ENCODE results near the gene LMF1. TPM values are rescaled to one million over a fixed set of nuclear protein-coding genes. Genes with fewer than 3 reads are reported as not detected.

Gene LMF1
- total and polyA plus RNA-seq, 2 of the 13 experiments (the other 11 are each of a cell fraction or from before 2014, with no cell fraction given): 6.8 to 8.5 TPM

GRCh38 chr16:890716-891352 lies 80.0 kb downstream of the LMF1 start (continued):
- TF ChIP-seq TCF12 (IDR thresholded peaks at IDR 0.05): no peak
- TF ChIP-seq TCF12 (CRISPR knock-in tag; IDR thresholded peaks at IDR 0.05): no peak

- FAIRE-seq: no peak
- Histone ChIP-seq H3K4me1 (ENCODE audit: insufficient read depth, low read length) (no peaks in the 10 kb centered on the region), H3K27ac (ENCODE audit: extremely low read length, insufficient read depth, low read length) (no peak overlapping the region), H3K9me3 (ENCODE audit: low read length) (no peaks in the 10 kb centered on the region), H3K4me2 (ENCODE audit: low read depth, low read length) (no peak overlapping the region), H3K9ac (ENCODE audit: insufficient read depth, low read depth, low read length) (no peak overlapping the region), H3K79me2 (ENCODE audit: insufficient read depth, low read length) (no peaks in the 10 kb centered on the region), H2AFZ (ENCODE audit: low read length) (no peak overlapping the region), H3K36me3 (replicated peaks in 1 of 2; ENCODE audit: control insufficient read depth in 1 of 2, insufficient read depth in 2 of 2, low read length in 2 of 2) (no peaks in the 10 kb centered on the region), H3K27me3 (ENCODE audit: control insufficient read depth in 1 of 2, insufficient read depth in 2 of 2, low read length in 2 of 2) (no peaks in the 10 kb centered on the region; a peak in 2 of 5 replicates), H4K20me1 (ENCODE audit: insufficient read depth, low read length) (0 out of 2 replicates have a peak, but pooled peaks cover 2% of the 10 kb centered on the region), H3K4me3 (replicated peaks in 1 of 3; ENCODE audit: insufficient read depth in 1 of 3, low read depth in 2 of 3, low read length in 3 of 3) (no peak overlapping the region)
- in situ Hi-C loops (cut with HindIII; ENCODE audit: extremely low pct_ligation_motif_present, low pct_unique_long_range_greater_than_20kb) (loop anchor here (10.0 kb wide), 1 partner anchor 55 kb away; no protein-coding TSS in a partner anchor), intact Hi-C loops (cut with micrococcal nuclease; ENCODE audit: unreplicated experiment) (no loop called here)
- DNase-seq (ENCODE audit: low spot score): no peak
- WGBS (ENCODE audit: low lambda C conversion rate): 76% methylated on average over 12 of the region's 15 CpGs
- ChIA-PET CTCF (ENCODE audit: low intra/inter-chr PET ratio, low total read pairs) (no interaction called here), POLR2A (no interaction called here)
- no peak for TF ChIP-seq TBP (CRISPR knock-in tag; IDR thresholded peaks at IDR 0.05)
- TF ChIP-seq ZNF432 (CRISPR knock-in tag; IDR thresholded peaks at IDR 0.05; ENCODE audit: borderline replicate concordance): no peak
- no peak for TF ChIP-seq ZNF747 (CRISPR knock-in tag; IDR thresholded peaks at IDR 0.05; ENCODE audit: borderline replicate concordance)
- TF ChIP-seq ETS1 (CRISPR knock-in tag; IDR thresholded peaks at IDR 0.05): no peak
- no peak for TF ChIP-seq HMGA1 (CRISPR knock-in tag; conservative IDR thresholded peaks at IDR 0.05)
- no peak for TF ChIP-seq ARNT (IDR thresholded peaks at IDR 0.05)
- BruUV-seq (replicated peaks): no TSS peak
- ATAC-seq: no peak
Observed at GRCh38 chr16:890217-890616, 80.6 kb downstream of the LMF1 start.

Measured in HepG2 (cell line).